GM10847 (cell line): ENCODE results near the gene RAD23A.

Experiments
- POLR2A ChIP-seq: IDR thresholded peaks from 2 replicates; pipeline ENCODE4 v1.6.1; 2011; ENCODE audit not compliant: insufficient read length; ENCODE audit errors: extremely low read depth

Gene RAD23A

DNA sequence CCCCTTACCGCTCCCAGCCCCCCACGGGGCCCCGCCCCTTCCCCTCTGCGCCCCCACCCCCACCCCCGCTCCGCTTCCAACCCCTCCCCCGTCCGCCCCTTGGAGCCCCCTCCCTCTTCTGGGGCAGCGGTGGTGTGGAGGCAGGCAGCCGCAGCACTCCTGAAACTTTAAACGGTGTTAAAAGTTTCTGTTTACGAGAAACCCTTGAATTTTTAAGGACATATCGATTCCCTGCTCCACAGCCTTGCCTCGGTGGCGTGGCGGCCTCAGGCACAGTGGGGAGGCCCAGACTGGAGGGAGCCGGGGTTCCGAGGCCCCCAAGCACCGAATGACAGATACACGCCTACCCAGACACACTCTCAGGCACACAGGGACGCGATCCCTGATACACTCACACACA, 44.8 kb downstream of the RAD23A start:
- TF ChIP-seq POLR2A, result no peak

DNA sequence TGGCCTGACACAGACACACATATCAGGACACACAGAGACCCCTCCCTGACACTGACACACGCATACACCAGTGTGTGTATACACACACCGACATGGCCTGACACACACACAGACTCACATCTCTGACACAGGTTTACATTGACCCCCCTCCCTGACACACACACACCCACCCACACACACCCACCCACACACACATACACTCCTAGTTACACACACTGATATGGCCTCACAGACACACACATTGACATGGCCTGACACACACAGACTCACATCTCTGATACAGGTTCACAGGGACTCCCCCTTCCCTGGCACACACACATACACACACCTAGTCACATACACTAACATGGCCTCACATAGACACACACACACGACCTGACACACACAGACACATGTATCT, 45.2 kb downstream of the RAD23A start:
- no peak for TF ChIP-seq POLR2A

DNA sequence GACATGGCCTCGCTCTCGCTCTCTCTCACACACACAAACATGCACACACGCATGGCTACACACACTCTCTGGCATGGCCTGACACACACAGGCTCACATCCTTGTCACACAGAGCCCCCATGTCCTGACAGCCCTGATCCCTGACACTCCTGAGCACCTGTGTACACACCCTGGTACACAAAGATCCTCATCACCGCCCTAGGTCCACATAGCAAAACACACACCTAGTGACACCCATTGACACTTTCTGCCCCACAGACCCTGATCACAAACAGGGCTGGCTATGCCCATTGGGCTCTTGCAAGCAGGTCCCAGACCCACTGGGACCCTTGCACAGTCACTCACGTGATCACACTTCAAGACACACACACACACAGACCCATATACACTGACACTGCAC, 45.6 kb downstream of the RAD23A start:
- TF ChIP-seq POLR2A, result no peak

DNA sequence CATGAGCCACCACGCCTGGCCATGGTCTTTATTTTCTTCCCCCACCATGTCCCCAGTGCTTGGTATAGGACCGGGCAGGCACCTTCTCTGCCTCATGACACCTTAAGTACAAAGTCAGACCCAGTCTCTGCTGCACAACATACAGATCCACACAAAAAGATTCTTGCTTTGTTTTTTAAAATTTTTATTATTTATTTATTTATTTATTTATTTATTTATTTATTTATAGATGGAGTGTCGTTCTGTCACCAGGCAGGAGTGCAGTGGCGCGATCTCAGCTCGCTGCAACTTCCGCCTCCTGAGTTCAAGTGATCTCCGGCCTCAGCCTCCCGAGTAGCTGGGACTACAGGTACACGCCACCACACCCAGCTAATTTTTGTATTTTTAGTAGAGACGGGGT, 47.1 kb downstream of the RAD23A start:
- no peak for TF ChIP-seq POLR2A

DNA sequence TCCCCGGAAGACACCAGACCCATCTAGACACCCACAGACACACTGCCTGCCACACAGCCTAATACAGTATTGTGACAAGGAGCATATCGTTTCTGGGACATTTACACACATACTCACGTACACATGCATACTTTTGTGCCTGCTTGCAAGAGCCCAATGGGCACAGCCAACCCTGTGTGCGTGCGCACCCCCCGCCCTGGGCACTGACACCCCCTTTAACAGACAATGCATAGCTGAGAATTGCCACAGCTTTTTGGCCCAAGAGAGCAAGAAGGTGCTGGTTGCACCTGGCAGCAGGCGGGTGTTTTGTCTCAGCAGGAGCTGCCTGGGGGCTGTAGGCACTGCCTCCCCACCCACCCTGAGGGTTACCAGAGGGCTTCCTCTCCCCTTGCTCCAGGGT, 47.9 kb downstream of the RAD23A start:
- no peak for TF ChIP-seq POLR2A

DNA sequence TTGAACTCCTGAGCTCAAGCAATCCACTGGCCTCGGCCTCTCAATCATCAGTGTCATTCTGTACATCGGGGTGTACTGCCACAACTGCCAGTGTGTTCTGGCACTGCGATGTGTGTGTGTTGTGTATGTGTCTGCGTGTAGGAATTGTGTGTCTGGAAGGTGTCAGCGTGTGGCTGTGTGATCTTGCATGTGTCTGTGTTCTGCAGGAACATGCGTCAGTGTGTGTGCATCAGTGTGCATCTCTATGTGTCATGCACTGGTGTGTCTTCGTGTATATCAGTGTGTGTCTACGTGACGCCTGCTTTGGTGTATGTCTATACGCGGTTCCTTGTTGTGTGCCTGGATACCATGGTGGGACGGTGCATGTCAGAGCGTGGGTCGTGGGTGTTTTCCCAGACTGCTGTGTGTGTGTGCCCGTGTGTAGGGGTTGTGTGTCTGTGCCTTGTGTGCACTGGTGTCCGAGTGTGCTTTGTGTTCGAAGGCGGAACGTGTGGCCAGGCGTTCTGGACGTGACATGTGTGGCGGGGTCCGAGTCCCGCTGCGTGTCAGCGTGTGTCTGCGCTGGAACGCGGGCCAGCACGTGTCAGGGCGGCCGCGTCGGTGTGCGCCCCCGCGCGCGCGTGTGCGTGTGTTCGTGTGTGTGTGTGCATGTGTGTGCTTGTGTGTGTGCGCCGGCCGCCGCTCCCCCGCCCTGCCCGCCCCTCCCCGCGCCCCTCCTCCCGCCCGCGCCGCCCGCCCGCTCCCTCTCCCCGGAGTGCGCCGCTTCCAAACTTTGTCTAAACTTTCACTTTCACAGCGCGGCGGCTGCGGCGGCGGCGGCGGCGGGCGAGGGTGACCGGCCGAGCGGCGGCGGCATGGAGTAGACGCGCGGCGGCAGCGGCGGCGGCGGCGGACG, 49.3 kb downstream of the RAD23A start, which contains the start of gene NFIX:
NFIX (plus strand) TSS at position 775 of the 895 bp plus-strand sequence. CDS start 363 bp downstream, outside the sequence.
- TF ChIP-seq POLR2A, result no peak

DNA sequence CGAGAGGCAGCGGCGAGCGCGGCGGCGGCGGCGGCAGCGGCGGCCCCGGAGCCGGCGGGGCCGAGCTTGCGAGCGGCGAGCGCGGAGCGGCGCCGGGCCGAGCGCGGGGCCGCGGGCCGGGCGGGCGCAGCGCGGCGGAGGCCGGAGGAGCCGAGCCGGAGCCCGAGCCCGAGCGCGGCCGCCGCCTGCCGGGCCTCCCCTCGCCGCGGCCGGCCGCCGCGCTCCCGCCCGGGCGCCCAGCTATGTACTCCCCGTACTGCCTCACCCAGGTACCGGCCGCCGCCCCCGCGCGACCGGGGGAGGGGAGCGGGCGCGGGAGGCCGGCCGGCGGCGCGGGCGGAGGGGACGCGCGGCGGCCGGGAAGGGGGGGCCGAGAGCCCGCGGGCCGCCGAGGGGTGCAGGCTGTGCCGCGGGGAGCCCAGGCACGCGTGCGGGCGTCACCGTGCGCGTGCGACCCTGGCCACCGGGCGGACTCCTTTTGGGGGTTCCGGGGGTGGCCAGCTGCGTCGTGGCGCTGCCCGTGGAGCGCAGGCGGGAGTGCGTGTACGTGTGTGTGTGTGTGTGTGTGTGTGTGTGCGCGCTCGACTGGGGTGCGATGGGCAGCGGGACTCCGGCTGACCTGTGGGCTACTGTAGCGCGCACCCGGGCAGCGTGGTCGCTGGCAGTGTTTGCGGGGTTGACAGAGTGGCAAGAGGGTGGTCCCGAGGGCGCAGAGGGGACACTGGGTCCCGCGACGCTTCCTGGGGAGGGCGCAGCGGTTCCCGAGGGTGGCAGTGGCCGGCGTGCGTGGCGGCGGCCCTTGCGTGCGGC, 50.1 kb downstream of the RAD23A start:
- no peak for TF ChIP-seq POLR2A

DNA sequence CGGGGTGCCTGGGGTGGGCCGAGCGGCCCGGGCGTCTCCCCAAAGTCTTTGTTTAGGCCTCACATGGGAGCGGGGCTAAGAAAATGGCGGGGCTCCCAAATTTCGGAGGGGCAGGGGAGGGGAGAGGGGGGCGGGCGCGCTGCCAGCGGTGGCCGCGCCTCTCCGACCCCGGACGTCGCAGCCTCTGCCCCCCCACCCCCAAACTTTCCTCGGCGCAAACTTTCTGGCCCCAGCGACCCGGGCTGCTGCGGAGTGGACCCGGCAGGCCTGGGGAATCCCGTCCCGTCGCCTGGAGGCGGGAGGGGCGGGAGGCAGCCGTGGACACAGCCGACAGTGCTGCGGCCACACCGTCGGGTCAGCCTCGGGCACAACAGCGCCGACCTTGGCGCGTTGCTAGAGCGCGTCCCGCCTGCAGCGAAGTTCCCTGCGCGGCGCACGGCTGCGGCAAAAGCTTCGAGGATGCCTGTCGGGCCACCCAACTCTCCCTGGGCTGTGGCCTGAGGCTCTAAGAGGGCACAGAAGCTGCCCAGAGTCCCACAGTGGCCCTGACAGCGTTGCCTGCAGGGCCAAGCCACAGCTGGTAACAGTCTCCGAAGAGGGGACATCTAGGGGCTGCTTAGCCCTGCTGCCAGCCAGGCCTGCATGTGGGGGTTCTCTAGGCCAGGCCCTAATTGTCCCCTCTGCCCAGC, 50.9 kb downstream of the RAD23A start:
- no peak for TF ChIP-seq POLR2A

DNA sequence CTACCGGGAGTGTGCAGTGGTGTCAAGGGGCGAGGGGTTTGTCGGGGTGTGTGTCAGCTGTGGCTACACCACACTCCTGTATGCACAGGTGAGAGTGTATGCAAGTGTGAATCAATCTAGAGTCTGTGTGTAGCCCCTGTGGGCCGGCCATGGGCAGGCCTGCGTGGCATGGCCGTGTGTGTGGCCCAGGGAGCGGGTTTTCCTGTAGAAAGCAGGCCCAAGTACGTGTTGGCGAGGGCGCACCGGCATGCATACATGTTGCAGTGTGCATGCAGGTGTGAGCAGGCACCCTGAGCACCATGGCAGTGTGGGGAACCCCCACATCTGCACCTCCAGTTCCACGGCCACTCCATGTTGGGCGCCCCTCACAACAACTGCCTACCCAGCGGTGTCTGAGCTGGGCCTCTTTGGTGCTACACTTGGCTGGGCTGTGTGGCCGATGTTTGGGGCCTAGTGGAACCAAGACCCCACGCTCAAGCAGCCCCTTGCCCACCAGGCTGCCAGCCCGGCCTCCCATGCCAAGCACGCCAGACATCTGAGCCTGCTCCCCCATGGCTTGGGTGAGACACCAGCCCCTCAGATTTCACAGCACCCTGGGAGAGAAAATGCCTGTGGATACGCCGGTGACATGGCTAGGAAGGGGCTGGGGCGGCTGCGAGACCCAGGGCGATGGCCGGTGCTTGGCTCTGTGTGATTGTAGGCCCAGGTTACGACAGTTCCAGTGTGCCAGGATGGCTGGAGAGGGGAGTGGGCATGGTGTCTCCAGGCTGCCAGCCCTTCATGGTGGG, 51.7 kb downstream of the RAD23A start:
- TF ChIP-seq POLR2A, result no peak

DNA sequence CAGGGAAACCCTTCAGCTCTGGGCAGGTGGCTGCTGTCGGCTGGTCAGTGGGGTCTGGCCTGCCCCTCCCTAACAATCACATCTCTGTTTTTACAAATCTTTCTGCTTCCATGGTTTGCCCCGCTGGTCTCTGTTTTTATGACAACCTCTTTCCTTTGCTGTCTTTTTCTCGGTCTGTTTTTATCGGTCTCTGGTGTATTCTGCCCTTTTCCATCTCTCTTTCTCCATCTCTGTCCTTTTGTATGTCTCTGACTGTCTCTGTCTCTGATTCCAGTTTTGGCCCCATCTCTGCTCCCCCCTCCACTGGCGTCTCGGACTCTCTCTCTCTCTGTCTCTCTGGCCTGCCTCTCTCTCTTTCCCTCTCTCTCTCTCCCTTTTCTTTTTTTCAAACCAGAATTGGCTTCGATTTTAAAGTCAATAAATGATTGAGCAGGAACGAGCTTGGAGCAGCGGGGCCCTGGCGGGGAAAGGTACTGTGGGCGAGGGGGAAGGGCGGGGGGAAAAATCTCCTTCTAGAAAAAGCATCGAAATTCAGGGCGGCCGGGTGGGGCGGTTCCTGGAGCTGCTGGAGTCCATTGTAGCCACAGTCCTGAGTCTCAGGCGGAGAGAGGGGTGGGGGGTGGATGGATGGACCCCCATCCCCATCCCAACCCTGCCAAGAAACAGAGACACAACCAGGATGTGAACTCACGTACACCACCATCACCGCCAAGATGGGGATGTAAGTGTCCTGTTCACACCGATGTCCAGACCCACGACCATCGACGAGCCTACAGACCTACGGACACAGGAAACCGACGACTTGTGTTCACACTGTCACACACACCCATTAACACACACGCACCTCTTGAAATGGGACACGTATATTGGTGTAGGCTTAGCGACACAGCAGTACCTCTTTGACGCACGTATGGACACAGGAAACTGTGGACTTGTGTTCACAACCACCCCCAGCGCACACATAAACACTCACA, 52.6 kb downstream of the RAD23A start:
- TF ChIP-seq POLR2A, result no peak

DNA sequence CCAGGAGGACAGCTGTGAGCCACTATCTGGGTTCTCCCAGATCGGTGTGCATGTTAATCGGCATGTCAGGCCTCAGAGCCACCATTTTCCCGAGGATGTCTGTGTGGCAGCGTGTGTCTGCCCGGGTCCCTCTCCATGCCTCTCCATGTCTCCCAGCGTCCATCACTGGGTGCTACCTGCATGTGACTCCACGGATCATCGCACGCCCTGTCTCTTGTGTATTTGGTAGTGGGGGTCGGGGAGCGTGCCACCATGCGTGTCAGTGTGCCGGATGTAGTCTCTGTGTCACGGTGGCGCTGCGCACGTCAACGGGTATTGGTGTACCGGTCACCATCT, 55.5 kb downstream of the RAD23A start:
- no peak for TF ChIP-seq POLR2A

DNA sequence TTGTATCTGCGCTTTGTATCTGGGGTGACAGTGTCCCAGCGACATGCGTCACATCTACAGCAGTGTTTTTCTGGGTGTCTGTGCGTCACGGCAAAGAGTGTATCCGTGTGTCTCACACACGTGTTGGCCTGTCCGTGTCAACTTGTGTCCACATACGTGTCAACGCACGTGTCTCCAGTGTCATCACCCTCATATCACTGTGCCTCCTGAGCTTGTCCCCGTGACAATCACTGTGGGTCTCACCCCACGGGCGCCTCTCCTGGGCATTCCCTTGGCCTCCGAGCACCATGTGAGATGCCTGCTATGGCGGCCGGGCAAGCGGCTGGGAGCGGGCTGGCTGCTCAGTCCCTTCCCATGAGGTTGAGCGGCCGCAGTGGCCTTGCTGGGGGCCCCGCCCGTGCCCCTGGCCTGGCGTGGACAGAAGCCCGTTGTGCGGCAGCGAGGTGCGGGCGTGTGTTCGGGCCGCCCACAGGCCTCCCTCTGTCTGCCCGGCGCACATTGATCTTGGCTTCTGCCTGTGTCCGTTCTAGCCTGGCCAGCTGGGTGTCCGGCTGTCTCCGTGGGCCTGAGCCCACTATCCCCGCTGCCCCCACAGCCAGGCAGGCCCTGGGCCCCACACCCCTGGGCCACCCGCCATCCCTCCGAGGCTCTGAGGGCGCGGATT, 56.0 kb downstream of the RAD23A start:
- no peak for TF ChIP-seq POLR2A

DNA sequence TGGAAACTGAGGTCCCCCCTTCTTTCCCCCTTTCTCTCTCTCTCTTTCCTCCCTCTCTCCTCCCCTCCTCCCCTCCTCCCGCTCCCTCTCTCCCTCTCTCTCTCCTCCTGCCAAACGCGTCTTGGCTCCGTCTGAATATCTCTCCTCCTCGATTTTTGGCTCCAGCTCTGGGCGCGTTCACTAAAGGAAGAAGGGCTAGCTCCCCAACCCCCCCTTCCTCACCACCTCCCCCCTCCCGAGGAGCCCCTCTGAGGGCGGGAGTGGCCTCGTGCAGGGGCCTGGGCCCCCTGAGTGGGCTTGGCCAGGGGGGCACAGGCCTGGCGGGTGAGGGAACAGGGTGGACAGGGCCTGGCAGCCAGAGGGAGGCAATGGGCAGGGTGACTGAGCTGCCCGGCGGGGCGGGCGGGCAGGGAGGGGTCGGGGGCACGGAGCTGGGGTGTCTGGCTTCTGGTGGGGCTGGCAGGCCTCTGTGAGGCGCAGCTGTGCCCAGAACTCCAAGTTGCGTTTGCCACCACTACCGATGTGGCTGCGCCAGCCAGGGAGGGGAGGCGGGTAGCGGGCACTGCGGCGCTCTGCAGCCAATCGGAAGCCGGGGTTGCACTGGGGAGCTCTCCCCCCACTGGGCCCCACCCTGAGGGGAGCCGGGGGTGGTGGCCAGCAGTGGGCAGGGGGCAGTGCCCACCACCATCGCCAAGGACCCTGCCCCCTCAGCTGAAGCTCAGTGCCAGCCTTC, 56.7 kb downstream of the RAD23A start:
- no peak for TF ChIP-seq POLR2A

DNA sequence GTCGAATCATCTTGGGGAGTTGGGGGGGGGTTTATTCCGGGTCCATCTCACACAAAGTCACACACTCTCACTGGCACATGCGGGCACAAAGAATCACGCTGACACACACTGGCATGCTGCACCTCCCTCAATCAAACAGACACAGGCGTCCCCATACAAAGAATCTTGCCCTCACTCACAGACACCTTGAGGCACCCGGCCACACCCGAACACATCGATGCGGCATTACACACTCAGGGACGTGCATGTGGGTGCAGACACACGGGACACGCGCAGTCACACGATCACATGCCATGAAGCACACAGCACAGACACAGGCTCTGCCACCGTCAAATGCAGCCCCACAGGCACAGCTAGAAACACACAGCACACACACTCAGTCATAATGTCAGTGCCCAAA, 57.4 kb downstream of the RAD23A start:
- no peak for TF ChIP-seq POLR2A
